Chondrocyte (in vitro differentiated cells): ENCODE results near the gene SPANXA1. TPM values are rescaled to one million over a fixed set of nuclear protein-coding genes. Genes with fewer than 3 reads are reported as not detected.
A peak's percentile ranks its signal among the peaks of the same experiment; 100 is the strongest.
"Not testable (repeated sequence)": the region's sequence is repeated elsewhere in the genome, so short reads cannot be mapped to it uniquely, and the experiment has no call there.

Source experiments
- DNase-seq: peaks from one replicate; pipeline ENCODE4 v3.0.0; 2021; ENCODE audit warnings: mixed read lengths, low spot score
- H3K27ac Mint-ChIP-seq: one replicate; pipeline ENCODE4 v1.8.0; 2021; ENCODE audit warnings: mild to moderate bottlenecking, moderate library complexity, mixed read lengths; ENCODE audit not compliant: unreplicated experiment
- H3K27me3 Mint-ChIP-seq: 2 replicates; pipeline ENCODE4 v1.8.0; 2021; ENCODE audit warnings: low read depth, mixed read lengths
- H3K36me3 Mint-ChIP-seq: 2 replicates; pipeline ENCODE4 v1.8.0; 2021; ENCODE audit warnings: low read depth, mixed read lengths
- H3K4me1 Mint-ChIP-seq: 2 replicates; pipeline ENCODE4 v1.8.0; 2021; ENCODE audit warnings: low read depth, mild to moderate bottlenecking, mixed read lengths
- H3K4me3 Mint-ChIP-seq: one replicate; pipeline ENCODE4 v1.8.0; 2021; ENCODE audit warnings: mild to moderate bottlenecking, moderate library complexity, mixed read lengths; ENCODE audit not compliant: unreplicated experiment
- H3K9me3 Mint-ChIP-seq: 2 replicates; pipeline ENCODE4 v1.8.0; 2021; ENCODE audit warnings: low read depth, mixed read lengths
- long read RNA-seq: library from polyadenylated mRNA; stranded (forward); transcript quantifications from one replicate; pipeline ENCODE4 v2.0.0, GENCODE V29; 2021
- total RNA-seq: library from RNA; stranded (reverse); gene quantifications from 3 replicates; pipeline ENCODE4 v1.2.1, GENCODE V29; 2021
- TF ChIP-seq, protein P1 (sequence below): fragments of 200-600 bp; sonication (generic); IDR thresholded peaks from 2 replicates; pipeline ENCODE4 v1.5.0; 2021; ENCODE audit warnings: antibody characterized with exemption, mild to moderate bottlenecking, moderate library complexity

Gene SPANXA1, protein sequence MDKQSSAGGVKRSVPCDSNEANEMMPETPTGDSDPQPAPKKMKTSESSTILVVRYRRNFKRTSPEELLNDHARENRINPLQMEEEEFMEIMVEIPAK
- not detected in 3 replicates for total RNA-seq
- long read RNA-seq = 0 reads

DNA sequence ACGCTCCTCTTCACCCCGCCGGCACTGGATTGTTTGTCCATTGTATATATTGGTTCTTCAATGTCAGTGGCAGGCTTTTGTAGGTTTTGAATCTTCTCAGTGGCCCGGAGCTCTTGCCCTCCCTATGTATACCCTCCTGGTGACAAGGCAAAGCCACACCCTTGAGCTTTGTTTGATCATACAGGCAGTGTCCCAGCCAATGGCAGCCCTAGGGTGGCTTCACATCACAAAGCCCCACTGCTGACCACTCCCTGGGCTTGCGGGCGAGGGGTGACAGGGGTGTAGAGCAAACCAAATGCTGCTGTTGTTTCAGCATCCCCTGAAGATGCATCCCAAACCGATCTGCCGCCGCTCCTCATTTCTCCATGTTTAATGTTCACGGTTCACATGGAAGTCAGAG lies at the start of gene SPANXA1:
SPANXA1 (minus strand) TSS at position 101 of the 400 bp plus-strand sequence; CDS start at position 41, 60 bp downstream.
- H3K27ac Mint-ChIP-seq, H3K27me3 Mint-ChIP-seq, H3K9me3 Mint-ChIP-seq, DNase-seq, H3K4me3 Mint-ChIP-seq, H3K4me1 Mint-ChIP-seq, H3K36me3 Mint-ChIP-seq: not testable (repeated sequence)

DNA sequence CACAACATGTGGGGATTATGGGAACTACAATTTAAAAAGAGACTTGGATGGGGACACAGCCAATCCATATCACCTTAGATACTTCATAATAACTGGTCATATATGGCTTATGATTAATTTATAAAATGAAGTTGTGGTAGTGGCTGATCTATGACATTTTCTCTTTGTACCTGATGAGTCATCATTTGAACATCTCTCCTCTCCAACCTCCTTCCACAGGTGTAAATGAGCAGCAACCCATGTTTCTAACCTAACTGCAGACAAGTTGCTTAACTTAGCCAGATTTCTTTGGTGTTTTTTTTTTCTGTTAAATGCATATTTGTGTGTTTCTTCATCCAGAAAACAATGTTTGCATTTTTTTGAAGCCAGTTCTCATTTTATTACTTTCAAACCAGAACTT lies 47.6 kb upstream of the SPANXA1 start:
- no peaks in the 10 kb centered on the region for H3K36me3 Mint-ChIP-seq
- no peaks in the 10 kb centered on the region for H3K27me3 Mint-ChIP-seq
- no peak overlapping the region for H3K4me3 Mint-ChIP-seq
- DNase-seq = no peak
- TF ChIP-seq, protein P1, sequence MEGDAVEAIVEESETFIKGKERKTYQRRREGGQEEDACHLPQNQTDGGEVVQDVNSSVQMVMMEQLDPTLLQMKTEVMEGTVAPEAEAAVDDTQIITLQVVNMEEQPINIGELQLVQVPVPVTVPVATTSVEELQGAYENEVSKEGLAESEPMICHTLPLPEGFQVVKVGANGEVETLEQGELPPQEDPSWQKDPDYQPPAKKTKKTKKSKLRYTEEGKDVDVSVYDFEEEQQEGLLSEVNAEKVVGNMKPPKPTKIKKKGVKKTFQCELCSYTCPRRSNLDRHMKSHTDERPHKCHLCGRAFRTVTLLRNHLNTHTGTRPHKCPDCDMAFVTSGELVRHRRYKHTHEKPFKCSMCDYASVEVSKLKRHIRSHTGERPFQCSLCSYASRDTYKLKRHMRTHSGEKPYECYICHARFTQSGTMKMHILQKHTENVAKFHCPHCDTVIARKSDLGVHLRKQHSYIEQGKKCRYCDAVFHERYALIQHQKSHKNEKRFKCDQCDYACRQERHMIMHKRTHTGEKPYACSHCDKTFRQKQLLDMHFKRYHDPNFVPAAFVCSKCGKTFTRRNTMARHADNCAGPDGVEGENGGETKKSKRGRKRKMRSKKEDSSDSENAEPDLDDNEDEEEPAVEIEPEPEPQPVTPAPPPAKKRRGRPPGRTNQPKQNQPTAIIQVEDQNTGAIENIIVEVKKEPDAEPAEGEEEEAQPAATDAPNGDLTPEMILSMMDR = no peak
- H3K4me1 Mint-ChIP-seq = no peaks in the 10 kb centered on the region
- H3K27ac Mint-ChIP-seq = no peak overlapping the region
- H3K9me3 Mint-ChIP-seq = peaks cover 36% of the 10 kb centered on the region

DNA sequence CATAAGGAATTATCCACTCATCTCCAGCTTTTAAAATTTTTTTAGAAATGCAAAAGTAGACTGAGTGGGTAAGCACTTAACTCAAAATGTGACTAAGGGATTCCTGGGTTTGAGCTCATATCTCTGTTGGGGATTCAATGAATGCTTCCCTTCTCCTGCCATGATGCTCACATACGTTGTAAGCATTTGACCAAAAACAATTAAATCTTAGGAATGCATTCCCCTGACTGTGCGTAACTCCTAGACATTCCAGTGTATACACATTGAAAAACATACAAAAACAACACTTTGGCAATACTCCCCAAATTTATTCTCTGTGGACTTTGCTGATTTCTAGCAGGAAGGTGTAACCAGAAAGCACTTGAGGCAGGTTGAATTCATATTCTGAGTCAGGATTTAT lies 34.8 kb upstream of the SPANXA1 start:
- Mint-ChIP-seq H3K27me3 (no peaks in the 10 kb centered on the region), H3K4me1 (no peaks in the 10 kb centered on the region), H3K4me3 (no peak overlapping the region), H3K27ac (no peak overlapping the region), H3K9me3 (peaks cover 15% of the 10 kb centered on the region), H3K36me3 (no peaks in the 10 kb centered on the region)
- TF ChIP-seq, protein P1 = no peak
- no peak for DNase-seq

DNA sequence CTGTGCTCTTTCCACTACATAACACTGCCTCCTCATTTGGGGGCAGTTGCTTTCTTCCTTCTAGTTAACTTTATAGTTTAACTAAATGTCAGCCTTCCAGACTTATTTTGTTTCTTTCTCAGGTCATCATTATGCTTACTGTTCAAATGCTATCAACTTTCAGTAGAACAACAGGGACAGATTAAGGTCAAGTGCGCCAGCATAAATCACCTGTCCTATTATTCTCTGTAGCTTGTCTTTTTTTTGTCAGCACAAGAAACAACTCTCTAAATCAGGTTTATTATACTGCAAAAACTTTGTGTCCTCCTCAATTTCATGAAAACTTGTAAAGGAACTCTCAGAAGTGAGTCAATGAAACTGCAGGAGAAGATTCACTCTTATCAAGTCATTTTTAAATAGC lies 24.6 kb upstream of the SPANXA1 start:
- no peaks in the 10 kb centered on the region for H3K4me1 Mint-ChIP-seq
- no peak for DNase-seq
- TF ChIP-seq, protein P1 = no peak
- H3K4me3 Mint-ChIP-seq = no peak overlapping the region
- H3K27ac Mint-ChIP-seq = no peak overlapping the region
- no peaks in the 10 kb centered on the region for H3K36me3 Mint-ChIP-seq
- H3K9me3 Mint-ChIP-seq = peaks cover 11% of the 10 kb centered on the region
- H3K27me3 Mint-ChIP-seq = no peaks in the 10 kb centered on the region

DNA sequence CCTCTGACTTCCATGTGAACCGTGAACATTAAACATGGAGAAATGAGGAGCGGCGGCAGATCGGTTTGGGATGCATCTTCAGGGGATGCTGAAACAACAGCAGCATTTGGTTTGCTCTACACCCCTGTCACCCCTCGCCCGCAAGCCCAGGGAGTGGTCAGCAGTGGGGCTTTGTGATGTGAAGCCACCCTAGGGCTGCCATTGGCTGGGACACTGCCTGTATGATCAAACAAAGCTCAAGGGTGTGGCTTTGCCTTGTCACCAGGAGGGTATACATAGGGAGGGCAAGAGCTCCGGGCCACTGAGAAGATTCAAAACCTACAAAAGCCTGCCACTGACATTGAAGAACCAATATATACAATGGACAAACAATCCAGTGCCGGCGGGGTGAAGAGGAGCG lies 4.9 kb upstream of the SPANXA1 start, which contains the start of gene SPANXA2:
SPANXA2 (plus strand) TSS at position 301 of the 400 bp plus-strand sequence; CDS start at position 361, 60 bp downstream.
- not testable (repeated sequence) for H3K4me3 Mint-ChIP-seq, H3K27ac Mint-ChIP-seq, H3K27me3 Mint-ChIP-seq, H3K36me3 Mint-ChIP-seq, H3K9me3 Mint-ChIP-seq, DNase-seq, H3K4me1 Mint-ChIP-seq

DNA sequence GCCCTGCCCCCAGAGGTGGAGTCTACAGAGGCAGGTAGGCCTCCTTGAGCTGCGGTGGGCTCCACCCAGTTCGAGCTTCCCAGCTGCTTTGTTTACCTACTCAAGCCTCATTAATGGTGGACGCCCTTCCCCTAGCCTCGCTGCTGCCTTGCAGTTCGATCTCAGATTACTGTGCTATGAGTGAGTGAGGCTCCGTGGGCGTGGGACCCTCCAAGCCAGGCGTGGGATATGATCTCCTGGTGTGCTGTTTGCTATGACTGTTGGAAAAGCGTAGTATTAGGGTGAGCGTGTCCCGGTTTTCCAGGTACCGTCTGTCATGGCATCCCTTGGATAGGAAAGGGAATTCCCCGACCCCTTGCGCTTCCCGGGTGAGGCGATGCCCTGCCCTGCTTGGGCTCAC lies 42.0 kb downstream of the SPANXA1 start:
- not testable (repeated sequence) for H3K27ac Mint-ChIP-seq, H3K4me1 Mint-ChIP-seq, H3K9me3 Mint-ChIP-seq, H3K36me3 Mint-ChIP-seq, H3K4me3 Mint-ChIP-seq, H3K27me3 Mint-ChIP-seq
- peak; percentile 48 for DNase-seq

Other genes with a start within 250 kb of the SPANXA1 start
- gene SPANXA2, start 5.0 kb upstream of the SPANXA1 start, total RNA-seq = not detected in 3 replicates
- gene SPANXD, start 114.0 kb upstream of the SPANXA1 start, total RNA-seq = not detected in 3 replicates